Loucy (cell line): ENCODE measurements around the gene C16orf74.

Experiments used
- H2AFZ ChIP-seq: fragments of 200-600 bp; sonication (generic); 2 replicates; pipeline ENCODE4 v1.6.0; 2016; ENCODE audit warnings: antibody characterized with exemption, mild to moderate bottlenecking, low read length, moderate library complexity
- H3F3A ChIP-seq: fragments of 200-600 bp; 2 replicates; pipeline ENCODE4 v1.6.0; 2016; ENCODE audit warnings: antibody characterized with exemption, low read depth, mild to moderate bottlenecking
- H3K27me3 ChIP-seq: fragments of 200-600 bp; sonication (generic); 2 replicates; pipeline ENCODE4 v1.6.1; 2014; ENCODE audit warnings: low read length, mild to moderate bottlenecking; ENCODE audit not compliant: insufficient read depth, poor library complexity, severe bottlenecking
- H3K36me3 ChIP-seq: fragments of 200-600 bp; sonication (generic); 2 replicates; pipeline ENCODE4 v1.6.1; 2016; ENCODE audit warnings: low read length; ENCODE audit not compliant: insufficient read depth
- H3K4me1 ChIP-seq: fragments of 200-600 bp; sonication (generic); 2 replicates; pipeline ENCODE4 v1.5.1; 2014; ENCODE audit warnings: low read length, mild to moderate bottlenecking; ENCODE audit not compliant: insufficient read depth, poor library complexity, severe bottlenecking
- H3K4me2 ChIP-seq: fragments of 200-600 bp; sonication (generic); 2 replicates; pipeline ENCODE4 v1.6.0; 2014; ENCODE audit warnings: antibody characterized with exemption, low read length, low read depth, mild to moderate bottlenecking; ENCODE audit not compliant: poor library complexity, severe bottlenecking
- H3K4me3 ChIP-seq: fragments of 200-600 bp; sonication (generic); 2 replicates; pipeline ENCODE4 v1.5.1; 2014; ENCODE audit warnings: low read length, mild to moderate bottlenecking, mixed read lengths; ENCODE audit not compliant: poor library complexity, severe bottlenecking
- H3K79me2 ChIP-seq: fragments of 200-600 bp; sonication (generic); 2 replicates; pipeline ENCODE4 v1.6.1; 2014; ENCODE audit warnings: low read length; ENCODE audit not compliant: insufficient read depth
- H3K9ac ChIP-seq: fragments of 200-600 bp; sonication (generic); 2 replicates; pipeline ENCODE4 v1.6.0; 2014; ENCODE audit warnings: mild to moderate bottlenecking, low read depth, low read length, moderate library complexity; ENCODE audit not compliant: poor library complexity, severe bottlenecking
- H3K9me2 ChIP-seq: fragments of 200-600 bp; sonication (generic); replicated peaks from 2 replicates; pipeline ENCODE4 v1.6.1; 2016; ENCODE audit warnings: low read depth, low read length, mixed read lengths
- H3K9me3 ChIP-seq: fragments of 200-600 bp; sonication (generic); 2 replicates; pipeline ENCODE4 v1.6.1; 2014; ENCODE audit warnings: mild to moderate bottlenecking, antibody characterized with exemption, low read length, low read depth; ENCODE audit not compliant: insufficient read depth
- H4K20me1 ChIP-seq: fragments of 200-600 bp; sonication (generic); 2 replicates; pipeline ENCODE4 v1.6.0; 2014; ENCODE audit warnings: antibody characterized with exemption, low read length, mild to moderate bottlenecking; ENCODE audit not compliant: insufficient read depth, poor library complexity, severe bottlenecking
- EZH2phosphoT487 ChIP-seq: fragments of 200-600 bp; IDR thresholded peaks from 2 replicates; pipeline ENCODE4 v1.6.1; 2018; ENCODE audit warnings: antibody characterized with exemption, mild to moderate bottlenecking, moderate library complexity, borderline replicate concordance
- TF ChIP-seq, protein P1 (sequence below): fragments of 200-600 bp; sonication (generic); conservative IDR thresholded peaks from 2 replicates; pipeline ENCODE4 v1.5.1; 2014; ENCODE audit warnings: mild to moderate bottlenecking, antibody characterized with exemption, low read length

C16orf74 gene

GRCh38 chr16:85781695-85782370 is 30.9 kb upstream of the C16orf74 start:
- no peak overlapping the region for H2AFZ ChIP-seq
- no peaks in the 10 kb centered on the region for H3K9me2 ChIP-seq
- no peaks in the 10 kb centered on the region for H3K79me2 ChIP-seq
- H3K36me3 ChIP-seq = peaks cover 62% of the 10 kb centered on the region; the same call in 1 of the 2 replicates
- H3K9me3 ChIP-seq = no peaks in the 10 kb centered on the region
- no peaks in the 10 kb centered on the region for H4K20me1 ChIP-seq
- no peaks in the 10 kb centered on the region for H3K4me1 ChIP-seq
- no peak overlapping the region for H3K4me3 ChIP-seq
- H3K9ac ChIP-seq = no peak overlapping the region
- H3K4me2 ChIP-seq = no peak overlapping the region
- H3F3A ChIP-seq = no peaks in the 10 kb centered on the region
- H3K27me3 ChIP-seq = no peaks in the 10 kb centered on the region
- TF ChIP-seq, protein P1, sequence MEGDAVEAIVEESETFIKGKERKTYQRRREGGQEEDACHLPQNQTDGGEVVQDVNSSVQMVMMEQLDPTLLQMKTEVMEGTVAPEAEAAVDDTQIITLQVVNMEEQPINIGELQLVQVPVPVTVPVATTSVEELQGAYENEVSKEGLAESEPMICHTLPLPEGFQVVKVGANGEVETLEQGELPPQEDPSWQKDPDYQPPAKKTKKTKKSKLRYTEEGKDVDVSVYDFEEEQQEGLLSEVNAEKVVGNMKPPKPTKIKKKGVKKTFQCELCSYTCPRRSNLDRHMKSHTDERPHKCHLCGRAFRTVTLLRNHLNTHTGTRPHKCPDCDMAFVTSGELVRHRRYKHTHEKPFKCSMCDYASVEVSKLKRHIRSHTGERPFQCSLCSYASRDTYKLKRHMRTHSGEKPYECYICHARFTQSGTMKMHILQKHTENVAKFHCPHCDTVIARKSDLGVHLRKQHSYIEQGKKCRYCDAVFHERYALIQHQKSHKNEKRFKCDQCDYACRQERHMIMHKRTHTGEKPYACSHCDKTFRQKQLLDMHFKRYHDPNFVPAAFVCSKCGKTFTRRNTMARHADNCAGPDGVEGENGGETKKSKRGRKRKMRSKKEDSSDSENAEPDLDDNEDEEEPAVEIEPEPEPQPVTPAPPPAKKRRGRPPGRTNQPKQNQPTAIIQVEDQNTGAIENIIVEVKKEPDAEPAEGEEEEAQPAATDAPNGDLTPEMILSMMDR = no peak
- TF ChIP-seq EZH2phosphoT487 = no peak

- Histone ChIP-seq H3K9me3 (no peaks in the 10 kb centered on the region), H3K4me3 (no peak overlapping the region), H3K36me3 (peaks cover 57% of the 10 kb centered on the region; the same call in 1 of the 2 replicates), H4K20me1 (no peaks in the 10 kb centered on the region), H3K9ac (no peak overlapping the region), H2AFZ (no peak overlapping the region), H3K4me2 (no peak overlapping the region), H3K9me2 (no peaks in the 10 kb centered on the region), H3K79me2 (no peaks in the 10 kb centered on the region), H3K4me1 (no peaks in the 10 kb centered on the region), H3F3A (no peaks in the 10 kb centered on the region), H3K27me3 (no peaks in the 10 kb centered on the region)
- TF ChIP-seq EZH2phosphoT487 = no peak
- TF ChIP-seq, protein P1 = no peak
These were observed 30.3 kb upstream of the C16orf74 start for GRCh38 chr16:85781156-85781555.

DNA sequence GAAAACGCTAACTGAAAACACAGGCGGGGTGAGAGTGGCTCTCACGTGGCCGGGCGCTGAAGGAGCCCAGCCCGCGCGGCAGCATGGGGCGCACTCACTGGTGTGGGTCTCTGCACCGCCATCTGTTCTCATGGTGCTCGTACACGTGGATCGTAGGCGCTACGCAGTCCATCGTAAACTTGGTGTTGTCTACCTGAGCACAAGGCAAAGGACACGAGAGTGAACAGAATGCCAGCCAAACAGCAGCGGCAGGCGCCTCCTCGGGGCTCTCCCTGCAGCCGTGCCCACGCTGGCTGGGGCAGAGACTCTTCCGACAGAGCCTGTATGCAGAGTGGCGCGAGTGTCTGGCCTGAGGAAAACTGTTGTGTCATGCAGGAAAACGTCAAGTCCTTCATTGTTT is 29.4 kb upstream of the C16orf74 start:
- H3F3A ChIP-seq = no peaks in the 10 kb centered on the region
- no peaks in the 10 kb centered on the region for H4K20me1 ChIP-seq
- H3K79me2 ChIP-seq = no peaks in the 10 kb centered on the region
- no peak for TF ChIP-seq EZH2phosphoT487
- TF ChIP-seq, protein P1 = no peak
- H3K9me2 ChIP-seq = no peaks in the 10 kb centered on the region
- no peaks in the 10 kb centered on the region for H3K9me3 ChIP-seq
- H3K36me3 ChIP-seq = peaks cover 52% of the 10 kb centered on the region; the same call in 1 of the 2 replicates
- no peak overlapping the region for H3K4me3 ChIP-seq
- H2AFZ ChIP-seq = no peak overlapping the region
- no peaks in the 10 kb centered on the region for H3K4me1 ChIP-seq
- H3K4me2 ChIP-seq = no peak overlapping the region
- H3K27me3 ChIP-seq = no peaks in the 10 kb centered on the region
- no peak overlapping the region for H3K9ac ChIP-seq
